HEK293T (cell line): Measurements from ENCODE around the gene CPB2.

Source experiments
- CTCF ChIA-PET: fragments of 350-600 bp; formaldehyde crosslinking; extraction: SDS; loops from one replicate; lab custom pipeline; 2021; ENCODE audit warnings: antibody characterized with exemption, inconsistent platforms; lab: Yijun Ruan, JAX
- POLR2A ChIA-PET: fragments of 350-600 bp; formaldehyde crosslinking; extraction: SDS; loops from one replicate; lab custom pipeline; 2020; ENCODE audit warnings: antibody characterized with exemption, inconsistent platforms; lab: Yijun Ruan, JAX
- DNase-seq: peaks from one replicate; pipeline ENCODE4 v3.0.0; 2012; ENCODE audit warnings: mixed read lengths; ENCODE audit errors: extremely low spot score
- BHLHE40 ChIP-seq: fragments of 450-650 bp; IDR thresholded peaks from 2 replicates; pipeline ENCODE4 v1.6.1; 2016; ENCODE audit warnings: mild to moderate bottlenecking, moderate library complexity, borderline replicate concordance
- CTBP1 ChIP-seq: fragments of 450-650 bp; IDR thresholded peaks from 2 replicates; pipeline ENCODE4 v1.6.1; 2016; ENCODE audit warnings: borderline replicate concordance
- FOXA1 ChIP-seq: fragments of 450-650 bp; IDR thresholded peaks from 2 replicates; pipeline ENCODE4 v1.6.1; 2016; ENCODE audit warnings: mild to moderate bottlenecking
- FOXK2 ChIP-seq: fragments of 450-650 bp; IDR thresholded peaks from 2 replicates; pipeline ENCODE4 v1.6.1; 2016; ENCODE audit warnings: mild to moderate bottlenecking
- FOXM1 ChIP-seq: fragments of 450-650 bp; IDR thresholded peaks from 2 replicates; pipeline ENCODE4 v1.6.1; 2017; ENCODE audit warnings: mild to moderate bottlenecking, borderline replicate concordance
- NFRKB ChIP-seq: fragments of 450-650 bp; IDR thresholded peaks from 2 replicates; pipeline ENCODE4 v1.6.1; 2016; ENCODE audit warnings: mild to moderate bottlenecking, moderate library complexity
- TARDBP ChIP-seq: fragments of 450-650 bp; IDR thresholded peaks from 2 replicates; pipeline ENCODE4 v1.6.1; 2016
- ZNF384 ChIP-seq: fragments of 450-650 bp; IDR thresholded peaks from 2 replicates; pipeline ENCODE4 v1.6.1; 2016

Gene CPB2

GRCh38 chr13:46010148-46010547 is 94.7 kb downstream of the CPB2 start:
- POLR2A ChIA-PET: no interaction called here
- TF ChIP-seq FOXK2 (no peak), ZNF384 (no peak), BHLHE40 (no peak), NFRKB (no peak), FOXM1 (no peak)
- CTCF ChIA-PET: interaction anchor here (0.9 kb wide), 1 partner anchor 9 kb away, joined by 4 read pairs; no protein-coding TSS in a partner anchor

GRCh38 chr13:46008631-46009030 is 96.2 kb downstream of the CPB2 start:
- no peak for DNase-seq
- ChIA-PET CTCF (no interaction called here), POLR2A (interaction anchor here (0.9 kb wide), 1 partner anchor 44 kb away, joined by 3 read pairs; the partner anchor contains the start of gene ZC3H13)
- TF ChIP-seq FOXK2 (no peak), ZNF384 (no peak), TARDBP (no peak), FOXA1 (no peak)

More at GRCh38 chr13:46010148-46010547, 94.7 kb downstream of the CPB2 start:
- peak; percentile 4 for DNase-seq

- no peak for DNase-seq
- no peak for TF ChIP-seq ZNF384
- CTCF ChIA-PET: no interaction called here
- POLR2A ChIA-PET: no interaction called here
Observed at GRCh38 chr13:46006688-46007452, 98.0 kb downstream of the CPB2 start.

DNA sequence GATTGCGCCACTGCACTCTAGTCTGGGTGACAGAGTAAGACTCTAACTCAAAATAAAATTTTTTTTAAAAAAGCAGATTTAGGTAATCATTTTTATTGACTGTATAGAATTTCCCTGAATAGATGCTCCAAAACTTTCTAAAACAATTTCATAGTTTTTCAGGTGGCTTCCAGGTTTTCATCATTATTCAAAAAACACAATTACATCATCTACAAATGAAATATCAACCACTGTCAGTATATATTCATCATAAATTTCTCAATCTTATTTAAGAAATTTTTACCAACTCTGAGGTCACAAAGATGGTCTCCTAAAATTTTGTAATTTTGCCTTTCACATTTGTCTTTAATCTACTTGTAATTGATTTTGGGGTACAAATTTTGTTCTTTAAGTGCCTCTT is 100.3 kb downstream of the CPB2 start:
- POLR2A ChIA-PET: no interaction called here
- no peak for DNase-seq
- CTCF ChIA-PET: no interaction called here
- TF ChIP-seq FOXK2 (no peak), CTBP1 (no peak), NFRKB (no peak)
